ENCODE results near the gene ELAC2.
"Not testable (repeated sequence)": the region's sequence is repeated elsewhere in the genome, so short reads cannot be mapped to it uniquely, and the experiment has no call there.

The ELAC2 gene

GRCh38 chr17:12993631-12994030, 24.2 kb downstream of the ELAC2 start:
- no peak for DNase-seq (ENCODE audit: low read depth in 2 of 2, low spot score in 1 of 2)

GRCh38 chr17:12992676-12993075, 25.2 kb downstream of the ELAC2 start:
- DNase-seq (ENCODE audit: low read depth in 2 of 2, low spot score in 1 of 2) = no peak

GRCh38 chr17:12990926-12991325, 26.9 kb downstream of the ELAC2 start:
- no peak for DNase-seq (ENCODE audit: low read depth in 2 of 2, low spot score in 1 of 2)

GRCh38 chr17:12990041-12990808, 27.6 kb downstream of the ELAC2 start:
- DNase-seq (ENCODE audit: low read depth in 2 of 2, low spot score in 1 of 2) = no peak

- no peak for DNase-seq (ENCODE audit: low read depth in 2 of 2, low spot score in 1 of 2)
Measured at GRCh38 chr17:12987120-12987519, 30.7 kb downstream of the ELAC2 start.

- DNase-seq (ENCODE audit: low read depth in 2 of 2, low spot score in 1 of 2) = no peak
Measured at GRCh38 chr17:12985431-12986293, 32.2 kb downstream of the ELAC2 start.

- no peak for DNase-seq (ENCODE audit: low read depth in 2 of 2, low spot score in 1 of 2)
Measured at GRCh38 chr17:12983991-12984884, 33.6 kb downstream of the ELAC2 start.

GRCh38 chr17:12982224-12982623, 35.6 kb downstream of the ELAC2 start:
- DNase-seq (ENCODE audit: low read depth in 2 of 2, low spot score in 1 of 2) = no peak

- DNase-seq (ENCODE audit: low read depth in 2 of 2, low spot score in 1 of 2) = no peak
Measured at GRCh38 chr17:12979826-12980500, 37.9 kb downstream of the ELAC2 start.

- no peak for DNase-seq (ENCODE audit: low read depth in 2 of 2, low spot score in 1 of 2)
Measured at GRCh38 chr17:12979246-12979645, 38.6 kb downstream of the ELAC2 start.

- not testable (repeated sequence) for DNase-seq (ENCODE audit: low read depth in 2 of 2, low spot score in 1 of 2)
Measured at GRCh38 chr17:12978787-12979186, 39.0 kb downstream of the ELAC2 start.

- no peak for DNase-seq (ENCODE audit: low read depth in 2 of 2, low spot score in 1 of 2)
Measured at GRCh38 chr17:12977008-12977751, 40.6 kb downstream of the ELAC2 start.

- DNase-seq (ENCODE audit: low read depth in 2 of 2, low spot score in 1 of 2) = no peak
Measured at GRCh38 chr17:12974005-12974531, 43.8 kb downstream of the ELAC2 start.

GRCh38 chr17:12973496-12974004, 44.3 kb downstream of the ELAC2 start:
- DNase-seq (ENCODE audit: low read depth in 2 of 2, low spot score in 1 of 2) = no peak

GRCh38 chr17:12967962-12968361, 49.9 kb downstream of the ELAC2 start:
- no peak for DNase-seq (ENCODE audit: low read depth in 2 of 2, low spot score in 1 of 2)

GRCh38 chr17:12966413-12966812, 51.4 kb downstream of the ELAC2 start:
- DNase-seq (ENCODE audit: low read depth in 2 of 2, low spot score in 1 of 2) = no peak

- DNase-seq (ENCODE audit: low read depth in 2 of 2, low spot score in 1 of 2) = no peak
Measured at GRCh38 chr17:12965988-12966387, 51.8 kb downstream of the ELAC2 start.

- DNase-seq (ENCODE audit: low read depth in 2 of 2, low spot score in 1 of 2) = no peak
Measured at GRCh38 chr17:12964840-12965239, 53.0 kb downstream of the ELAC2 start.

- DNase-seq (ENCODE audit: low read depth in 2 of 2, low spot score in 1 of 2) = no peak
Measured at GRCh38 chr17:12964162-12964561, 53.7 kb downstream of the ELAC2 start.

GRCh38 chr17:12963505-12963904, 54.3 kb downstream of the ELAC2 start:
- no peak for DNase-seq (ENCODE audit: low read depth in 2 of 2, low spot score in 1 of 2)
